Memory B cell (primary cell): Measurements from ENCODE around the gene TFIP11.

Source experiments
- ATAC-seq: fragments of 150-1000 bp; cut with Tn5 transposase; 2 replicates; pipeline ENCODE4 v1.10.0; 2021; ENCODE audit warnings: low read depth, mild to moderate bottlenecking, moderate library complexity
- DNase-seq, 2 donors: peaks; one replicate each; pipeline ENCODE4 v3.0.0; 2022; ENCODE audit warnings: low spot score in 2 of 2
- H3K27ac Mint-ChIP-seq: one replicate; pipeline ENCODE4 v1.8.0; 2022; ENCODE audit warnings: mild to moderate bottlenecking, moderate library complexity, mixed read lengths
- H3K27me3 Mint-ChIP-seq: one replicate; pipeline ENCODE4 v1.8.0; 2022; ENCODE audit warnings: mixed read lengths
- H3K36me3 Mint-ChIP-seq: one replicate; pipeline ENCODE4 v1.8.0; 2022; ENCODE audit warnings: mild to moderate bottlenecking, mixed read lengths
- H3K4me1 Mint-ChIP-seq: one replicate; pipeline ENCODE4 v1.8.0; 2022; ENCODE audit warnings: mixed read lengths
- H3K4me3 Mint-ChIP-seq: one replicate; pipeline ENCODE4 v1.8.0; 2022; ENCODE audit warnings: mild to moderate bottlenecking, moderate library complexity, mixed read lengths
- H3K9me3 Mint-ChIP-seq: one replicate; pipeline ENCODE4 v1.8.0; 2022; ENCODE audit warnings: mixed read lengths

The TFIP11 gene

DNA sequence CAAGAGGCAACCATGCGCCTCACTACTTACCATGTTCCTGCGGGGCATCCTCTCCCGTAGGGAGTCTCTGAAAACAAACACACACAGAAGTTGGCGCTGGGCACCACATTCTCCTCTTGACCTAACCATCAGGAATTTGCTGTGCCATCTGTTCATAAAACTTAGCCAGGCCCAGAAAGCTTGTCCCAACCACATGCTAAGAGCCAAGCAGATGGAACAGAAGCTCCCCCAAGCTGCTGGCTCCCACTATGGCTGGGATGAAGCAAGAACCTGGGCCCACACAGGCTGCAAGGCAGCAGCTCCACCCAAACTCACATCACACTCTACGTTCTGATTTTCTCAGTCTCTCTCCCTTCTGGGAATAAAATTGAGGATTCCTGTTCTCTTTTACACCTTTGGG, 46.1 kb downstream of the TFIP11 start:
- no peak overlapping the region for H3K4me3 Mint-ChIP-seq
- no peaks in the 10 kb centered on the region for H3K27me3 Mint-ChIP-seq
- H3K4me1 Mint-ChIP-seq, result peaks cover 2% of the 10 kb centered on the region
- H3K27ac Mint-ChIP-seq, result no peak overlapping the region
- H3K36me3 Mint-ChIP-seq, result peaks cover 37% of the 10 kb centered on the region
- no peak for ATAC-seq
- H3K9me3 Mint-ChIP-seq, result no peaks in the 10 kb centered on the region
- DNase-seq, result no peak

DNA sequence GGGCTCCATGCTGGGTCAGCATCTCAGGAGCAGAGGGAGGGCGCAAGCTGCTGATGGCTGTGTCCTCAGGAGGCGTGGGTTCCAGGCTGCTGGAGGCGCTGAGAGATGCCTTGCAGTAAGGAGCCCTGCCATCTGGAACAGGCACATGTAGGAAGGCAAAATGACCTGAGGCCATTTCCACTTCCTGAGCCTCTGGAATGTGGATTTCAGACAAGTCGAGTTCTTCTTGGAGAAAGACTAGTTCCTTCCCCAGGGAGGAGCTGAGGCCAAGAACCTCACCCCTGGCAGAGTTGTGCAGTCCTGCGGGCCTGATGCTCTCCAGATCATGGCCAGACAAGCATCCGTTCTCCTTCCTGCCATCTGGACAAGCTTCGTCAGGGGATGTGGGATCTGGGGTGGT, 48.0 kb downstream of the TFIP11 start:
- H3K9me3 Mint-ChIP-seq, result no peaks in the 10 kb centered on the region
- no peak overlapping the region for H3K4me3 Mint-ChIP-seq
- H3K36me3 Mint-ChIP-seq, result peaks cover 37% of the 10 kb centered on the region
- peaks cover 2% of the 10 kb centered on the region for H3K4me1 Mint-ChIP-seq
- H3K27me3 Mint-ChIP-seq, result no peaks in the 10 kb centered on the region
- DNase-seq, result no peak
- no peak for ATAC-seq
- no peak overlapping the region for H3K27ac Mint-ChIP-seq

DNA sequence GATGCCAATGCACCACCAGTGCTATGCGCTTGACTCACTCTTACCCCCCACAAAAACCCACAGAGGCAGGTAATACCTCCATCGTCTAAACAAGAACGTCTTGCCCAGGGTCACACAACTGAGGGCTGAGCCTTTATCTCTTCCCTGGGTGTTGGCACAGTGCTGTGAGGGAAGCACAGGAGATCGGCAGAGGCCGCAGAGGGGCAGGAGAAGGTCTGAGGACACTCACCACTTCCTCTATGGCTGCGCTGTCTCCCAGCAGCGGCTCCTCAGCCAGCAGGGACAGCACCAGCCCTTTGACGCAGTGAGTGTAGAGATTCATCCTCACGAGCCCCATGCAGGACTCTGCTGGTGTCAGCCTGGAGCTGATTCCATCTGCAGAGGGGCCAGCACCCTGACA, 48.6 kb downstream of the TFIP11 start:
- no peak overlapping the region for H3K4me3 Mint-ChIP-seq
- H3K27me3 Mint-ChIP-seq, result no peaks in the 10 kb centered on the region
- DNase-seq (no peak), ATAC-seq (no peak)
- peaks cover 32% of the 10 kb centered on the region for H3K36me3 Mint-ChIP-seq
- H3K9me3 Mint-ChIP-seq, result no peaks in the 10 kb centered on the region
- H3K27ac Mint-ChIP-seq, result no peak overlapping the region
- H3K4me1 Mint-ChIP-seq, result peaks cover 2% of the 10 kb centered on the region

DNA sequence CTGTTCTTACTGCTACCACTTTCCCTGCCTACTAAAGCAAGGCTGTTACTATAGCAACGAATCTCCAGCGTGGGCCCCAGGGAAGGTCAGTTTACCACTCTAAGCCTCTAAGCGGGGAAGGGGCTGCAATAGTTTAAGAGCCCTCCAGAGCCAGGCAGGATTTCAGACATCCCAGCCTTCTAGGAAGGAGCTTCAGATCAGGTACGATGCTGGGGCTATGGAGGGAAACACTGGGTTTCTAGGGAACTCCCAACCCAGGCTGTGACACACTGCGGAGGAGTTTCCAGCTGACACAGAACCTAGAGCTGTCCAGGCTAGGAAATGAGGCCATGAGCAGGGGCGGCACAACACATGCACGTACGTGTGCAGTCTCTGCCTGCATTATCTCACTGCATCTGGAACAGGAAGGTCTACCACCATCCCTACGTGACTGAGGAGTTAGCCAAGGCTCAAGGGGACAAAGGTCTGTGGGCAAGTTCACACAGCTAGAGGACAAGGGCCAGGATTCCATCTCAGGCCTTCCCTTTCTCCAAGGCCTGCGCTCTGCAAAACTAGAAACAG, 49.1 kb downstream of the TFIP11 start:
- H3K27me3 Mint-ChIP-seq, result no peaks in the 10 kb centered on the region
- ATAC-seq (no peak), DNase-seq (no peak)
- H3K36me3 Mint-ChIP-seq, result peaks cover 31% of the 10 kb centered on the region
- H3K4me3 Mint-ChIP-seq, result no peak overlapping the region
- H3K9me3 Mint-ChIP-seq, result no peaks in the 10 kb centered on the region
- peaks cover 2% of the 10 kb centered on the region for H3K4me1 Mint-ChIP-seq
- H3K27ac Mint-ChIP-seq, result no peak overlapping the region

DNA sequence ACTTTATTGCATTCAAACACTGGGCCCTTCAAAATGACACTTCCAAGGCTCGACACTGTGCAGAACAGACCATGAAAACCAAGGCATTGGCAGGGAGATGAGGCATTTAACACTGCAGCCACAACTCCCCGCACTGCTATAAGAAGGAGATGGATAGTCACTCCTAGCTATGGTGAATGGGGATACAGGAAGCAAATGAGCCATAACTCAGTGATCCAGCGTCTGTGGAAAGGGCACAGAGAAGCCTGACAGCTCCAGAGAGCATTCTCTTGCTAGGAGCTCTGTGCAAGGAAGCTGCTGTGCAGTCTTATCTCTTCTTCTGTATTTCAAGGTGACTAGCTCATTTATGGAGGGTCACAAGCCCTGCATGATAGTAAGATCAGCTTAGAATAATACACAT, 49.6 kb downstream of the TFIP11 start:
- Mint-ChIP-seq H3K9me3 (no peaks in the 10 kb centered on the region), H3K27ac (no peak overlapping the region), H3K4me3 (no peak overlapping the region), H3K27me3 (no peaks in the 10 kb centered on the region), H3K36me3 (peaks cover 32% of the 10 kb centered on the region), H3K4me1 (peaks cover 2% of the 10 kb centered on the region)
- no peak for ATAC-seq
- DNase-seq, result no peak

DNA sequence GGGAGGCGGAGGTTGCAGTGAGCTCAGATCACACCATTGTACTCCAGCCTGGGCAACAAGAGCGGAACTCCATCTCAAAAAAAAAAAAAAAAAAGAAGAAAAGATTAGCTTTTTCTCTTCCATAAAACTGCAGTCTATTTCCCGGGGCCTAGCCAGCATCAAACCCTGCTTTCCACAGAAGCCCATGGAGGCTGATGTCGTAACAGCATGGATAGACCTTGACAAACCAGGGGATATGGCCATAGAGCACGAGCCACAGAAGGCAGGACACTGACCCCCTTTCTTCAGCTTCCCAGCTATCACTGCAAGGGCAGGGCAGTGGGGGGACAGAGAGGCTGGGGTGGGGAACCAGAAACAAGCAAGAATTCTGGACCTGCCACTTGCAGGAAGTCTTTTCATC, 50.2 kb downstream of the TFIP11 start:
- Mint-ChIP-seq H3K9me3 (no peaks in the 10 kb centered on the region), H3K4me1 (peaks cover 2% of the 10 kb centered on the region), H3K27ac (no peak overlapping the region), H3K27me3 (no peaks in the 10 kb centered on the region), H3K36me3 (peaks cover 34% of the 10 kb centered on the region), H3K4me3 (no peak overlapping the region)
- ATAC-seq (no peak), DNase-seq (no peak)

DNA sequence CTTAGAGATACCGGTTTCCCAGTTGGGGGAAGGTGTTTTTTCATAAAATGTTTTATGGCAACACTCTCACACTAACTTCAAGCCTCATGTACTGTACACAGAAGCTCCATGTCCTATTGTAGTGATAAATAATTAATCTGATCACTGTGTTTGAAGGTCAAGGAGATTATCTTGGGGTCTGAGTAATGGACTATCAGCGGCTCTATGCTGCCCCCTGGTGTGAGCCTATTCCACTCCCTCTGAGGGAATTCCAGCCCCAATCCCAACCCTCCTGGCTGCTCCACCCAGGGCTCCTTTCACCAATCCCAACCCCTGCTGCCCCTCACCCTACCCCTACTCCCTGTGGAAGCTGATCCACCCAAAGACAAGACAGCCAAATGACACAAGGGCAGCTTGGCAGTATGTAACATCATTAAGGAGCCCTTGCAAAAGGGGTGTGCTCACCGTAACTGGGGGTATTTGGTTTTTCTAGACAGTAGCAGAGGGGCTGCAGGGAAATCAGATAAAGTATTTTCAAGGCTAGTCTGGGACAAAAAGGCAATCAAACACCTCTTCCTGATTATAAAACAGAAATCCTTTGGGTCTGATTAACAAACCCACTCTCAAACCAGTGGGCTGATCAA, 51.0 kb downstream of the TFIP11 start:
- Mint-ChIP-seq H3K4me1 (peaks cover 2% of the 10 kb centered on the region), H3K27me3 (no peaks in the 10 kb centered on the region), H3K9me3 (no peaks in the 10 kb centered on the region), H3K4me3 (no peak overlapping the region), H3K36me3 (peaks cover 30% of the 10 kb centered on the region), H3K27ac (no peak overlapping the region)
- peak; percentile 32 for ATAC-seq
- peak; percentile 32 to 44 for DNase-seq

DNA sequence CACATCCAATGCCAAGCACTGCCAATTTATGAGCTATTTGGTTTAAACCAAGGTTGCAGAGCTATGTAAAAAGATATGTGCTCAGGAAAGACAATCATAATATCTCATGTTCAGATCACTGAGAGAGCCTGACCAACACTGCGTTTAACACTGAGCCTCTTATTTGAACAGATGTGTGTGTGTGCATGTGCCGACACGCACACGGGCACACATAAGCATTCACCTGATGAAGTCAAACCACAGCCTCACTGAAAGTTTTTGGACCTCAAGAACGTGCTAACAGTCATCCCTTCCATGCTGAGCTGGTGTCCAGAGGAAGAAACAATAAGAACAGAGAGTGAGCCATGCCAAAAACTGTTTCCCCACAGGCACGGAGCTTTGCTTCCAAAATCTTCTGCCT, 52.1 kb downstream of the TFIP11 start:
- Mint-ChIP-seq H3K27ac (no peak overlapping the region), H3K27me3 (no peaks in the 10 kb centered on the region), H3K36me3 (peaks cover 27% of the 10 kb centered on the region), H3K9me3 (no peaks in the 10 kb centered on the region), H3K4me3 (no peak overlapping the region), H3K4me1 (peaks cover 2% of the 10 kb centered on the region)
- ATAC-seq, result no peak
- DNase-seq, result no peak

DNA sequence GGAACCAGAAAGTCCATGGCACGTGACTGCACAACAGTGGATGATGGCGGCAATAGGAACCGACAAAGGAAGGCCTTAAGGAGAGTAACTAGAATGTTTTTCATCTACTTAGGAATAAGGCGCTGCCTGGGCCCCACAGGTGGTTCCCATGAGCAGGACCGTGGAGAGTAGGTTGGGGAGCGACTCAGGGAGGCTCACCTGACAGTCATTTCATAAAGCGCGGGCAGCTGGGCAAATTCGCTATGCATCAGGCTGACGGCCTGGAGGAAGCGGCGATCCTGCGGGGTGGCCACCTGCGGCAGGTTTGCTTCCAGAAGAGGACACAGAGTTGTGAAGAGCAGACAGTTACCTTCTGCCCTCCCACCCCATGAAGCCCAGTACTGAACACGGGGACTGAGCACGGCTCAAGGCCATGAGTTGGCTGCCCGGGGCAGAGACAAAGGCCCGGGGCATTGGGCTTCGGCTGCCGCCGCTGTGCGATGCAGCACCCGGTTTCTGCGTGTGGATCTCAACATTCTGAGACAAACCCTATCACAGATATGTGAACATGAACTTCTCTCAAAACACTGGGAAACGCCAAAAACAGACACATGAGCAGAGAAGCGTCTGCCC, 54.5 kb downstream of the TFIP11 start:
- Mint-ChIP-seq H3K27me3 (no peaks in the 10 kb centered on the region), H3K27ac (no peak overlapping the region), H3K4me1 (peaks cover 2% of the 10 kb centered on the region), H3K9me3 (no peaks in the 10 kb centered on the region), H3K4me3 (no peak overlapping the region), H3K36me3 (peaks cover 30% of the 10 kb centered on the region)
- no peak for DNase-seq
- ATAC-seq, result no peak

DNA sequence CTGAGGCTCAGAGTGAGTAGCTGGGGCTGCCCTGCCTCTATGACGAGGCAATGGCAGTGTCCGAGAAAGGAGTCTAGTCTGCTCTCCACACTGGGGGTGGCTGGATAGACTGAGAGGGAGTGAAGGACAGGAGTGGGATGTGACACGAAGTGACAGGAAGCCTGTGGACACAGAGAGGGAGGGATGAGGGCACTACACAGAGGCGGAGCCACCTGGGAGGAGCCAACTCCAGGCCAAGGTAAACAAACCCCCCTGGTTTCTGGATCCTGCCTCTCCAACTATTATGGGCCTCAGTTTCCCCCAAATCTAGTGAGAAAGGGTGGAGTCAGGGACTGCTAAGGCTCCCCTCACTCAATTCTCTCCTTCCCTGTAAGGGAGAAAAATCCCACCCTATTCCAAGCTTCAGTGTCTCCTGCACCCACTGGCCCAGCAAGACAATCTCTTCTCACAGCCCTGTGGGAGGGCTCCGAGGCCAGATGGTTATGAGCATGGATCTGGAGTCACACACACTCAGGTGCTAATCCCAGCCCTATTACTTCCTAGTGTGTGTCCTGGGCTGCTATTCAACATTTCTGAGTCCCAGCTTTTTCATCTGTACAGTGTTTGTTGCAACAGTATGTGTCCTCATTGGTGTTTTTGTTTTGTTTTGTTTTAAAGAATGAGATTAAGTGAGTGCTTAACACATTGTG, 58.3 kb downstream of the TFIP11 start:
- H3K27me3 Mint-ChIP-seq, result no peaks in the 10 kb centered on the region
- no peak for ATAC-seq
- H3K9me3 Mint-ChIP-seq, result no peaks in the 10 kb centered on the region
- no peak for DNase-seq
- H3K4me3 Mint-ChIP-seq, result no peak overlapping the region
- H3K36me3 Mint-ChIP-seq, result peaks cover 32% of the 10 kb centered on the region
- no peak overlapping the region for H3K27ac Mint-ChIP-seq
- no peaks in the 10 kb centered on the region for H3K4me1 Mint-ChIP-seq

DNA sequence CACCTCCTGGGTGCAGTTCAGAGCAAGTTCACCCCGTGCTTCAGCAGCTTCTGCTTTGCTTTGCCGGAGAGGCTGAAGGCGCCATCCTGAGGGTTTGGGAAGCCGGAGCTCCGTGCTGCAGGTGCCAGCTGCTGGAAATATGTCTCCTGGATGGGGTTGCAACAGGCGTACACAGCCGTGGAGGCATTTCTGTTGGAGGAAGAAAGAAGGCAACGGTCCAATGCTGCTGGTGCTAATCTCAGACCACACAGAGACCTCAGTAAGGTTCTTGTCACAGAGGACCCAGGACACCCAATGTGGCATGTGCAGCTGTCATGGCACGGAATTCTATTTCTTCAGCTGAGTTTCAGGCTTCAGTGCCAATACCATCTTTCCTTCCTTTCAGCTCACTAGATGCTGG, 59.1 kb downstream of the TFIP11 start:
- Mint-ChIP-seq H3K27me3 (no peaks in the 10 kb centered on the region), H3K4me3 (no peak overlapping the region), H3K4me1 (no peaks in the 10 kb centered on the region), H3K36me3 (peaks cover 30% of the 10 kb centered on the region), H3K27ac (no peak overlapping the region), H3K9me3 (no peaks in the 10 kb centered on the region)
- DNase-seq (no peak), ATAC-seq (no peak)

DNA sequence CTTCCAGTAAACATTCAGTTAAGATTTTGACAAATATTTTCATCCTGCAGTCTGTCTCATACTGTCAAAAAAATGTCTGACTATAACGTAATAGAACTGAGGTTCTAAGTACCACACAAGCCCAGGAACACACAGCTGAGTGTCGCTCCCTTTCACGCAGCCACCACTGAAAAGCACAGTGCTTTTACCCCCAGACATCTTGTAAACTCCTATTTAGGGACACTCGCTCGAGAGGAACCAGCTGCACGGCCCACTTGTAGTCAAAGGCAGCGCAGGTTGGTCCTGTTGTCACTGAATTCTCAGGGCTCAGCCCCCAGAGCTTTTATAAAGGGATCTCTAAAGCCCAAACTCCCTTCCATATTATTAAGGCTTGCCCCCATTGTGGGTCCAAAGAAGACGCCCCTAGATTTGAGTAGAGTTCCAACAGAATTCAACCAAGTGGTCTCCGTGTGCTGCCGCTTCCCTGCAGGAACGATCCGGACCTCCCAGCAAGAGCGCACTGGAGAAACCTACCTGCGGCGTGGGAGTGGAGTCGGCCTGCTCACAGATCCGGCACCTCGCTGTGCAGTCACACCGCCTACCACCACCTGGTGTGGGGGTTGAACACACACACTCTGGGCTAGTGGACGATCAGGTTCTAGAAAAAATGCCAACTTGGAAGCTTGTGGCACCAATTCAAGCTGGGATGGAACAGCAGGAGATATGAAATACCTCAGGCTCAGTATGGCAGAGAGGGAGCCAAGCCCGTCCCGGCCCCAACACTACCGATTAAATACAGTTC, 59.8 kb downstream of the TFIP11 start:
- no peak overlapping the region for H3K4me3 Mint-ChIP-seq
- H3K4me1 Mint-ChIP-seq, result no peaks in the 10 kb centered on the region
- H3K36me3 Mint-ChIP-seq, result peaks cover 25% of the 10 kb centered on the region
- DNase-seq (no peak), ATAC-seq (no peak)
- H3K27me3 Mint-ChIP-seq, result no peaks in the 10 kb centered on the region
- H3K27ac Mint-ChIP-seq, result no peak overlapping the region
- H3K9me3 Mint-ChIP-seq, result no peaks in the 10 kb centered on the region

DNA sequence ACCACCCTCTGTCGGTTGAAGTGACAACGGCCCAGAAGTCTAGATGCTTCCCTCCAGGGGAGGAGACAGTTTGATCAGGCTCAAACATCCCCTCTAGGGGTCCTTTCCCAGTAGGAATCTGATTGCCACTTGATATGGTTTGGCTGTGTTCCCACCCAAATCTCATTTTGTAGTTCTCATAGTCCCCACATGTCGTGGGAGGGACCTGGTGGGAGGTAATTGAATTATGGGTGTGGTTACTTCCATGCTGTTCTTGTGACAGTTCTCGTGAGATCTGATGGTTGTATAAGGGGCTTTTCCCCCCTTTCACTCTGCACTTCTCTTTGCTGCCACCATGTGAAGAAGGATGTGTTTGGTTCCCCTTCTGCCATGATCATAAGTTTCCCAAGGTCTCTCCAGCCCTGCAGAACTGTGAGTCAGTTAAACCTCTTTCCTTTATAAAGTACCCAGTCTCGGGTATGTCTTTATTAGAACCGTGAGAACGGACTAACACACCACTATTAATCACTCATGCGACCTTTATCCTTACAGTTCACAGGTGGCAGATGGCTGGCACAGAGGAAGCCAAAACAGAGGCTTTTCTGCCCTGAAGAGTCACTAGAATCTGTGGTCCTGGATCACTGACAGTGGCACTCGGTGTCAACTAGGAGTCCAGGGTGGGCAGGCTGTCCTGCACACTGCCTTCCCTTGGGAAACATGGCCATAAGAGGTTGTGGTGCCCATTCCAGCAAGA, 61.7 kb downstream of the TFIP11 start:
- H3K27me3 Mint-ChIP-seq, result no peaks in the 10 kb centered on the region
- no peak for DNase-seq
- H3K36me3 Mint-ChIP-seq, result peaks cover 19% of the 10 kb centered on the region
- no peaks in the 10 kb centered on the region for H3K9me3 Mint-ChIP-seq
- H3K4me3 Mint-ChIP-seq, result no peak overlapping the region
- H3K4me1 Mint-ChIP-seq, result no peaks in the 10 kb centered on the region
- no peak overlapping the region for H3K27ac Mint-ChIP-seq
- ATAC-seq, result no peak
